ENCODE data around the gene RASSF10.

RASSF10 gene

GRCh38 chr11:12994476-12994875 lies 14.6 kb upstream of the RASSF10 start:
- DNase-seq (ENCODE audit: low read depth in 2 of 2), result no peak

- DNase-seq (ENCODE audit: low read depth in 2 of 2), result no peak
Measured at GRCh38 chr11:12995188-12995587, 13.9 kb upstream of the RASSF10 start.

GRCh38 chr11:12995823-12996222 lies 13.3 kb upstream of the RASSF10 start:
- DNase-seq (ENCODE audit: low read depth in 2 of 2), result no peak

- no peak for DNase-seq (ENCODE audit: low read depth in 2 of 2)
Measured at GRCh38 chr11:12997168-12997567, 11.9 kb upstream of the RASSF10 start.

- no peak for DNase-seq (ENCODE audit: low read depth in 2 of 2)
Measured at GRCh38 chr11:12998336-12998735, 10.8 kb upstream of the RASSF10 start.

- DNase-seq (ENCODE audit: low read depth in 2 of 2), result no peak
Measured at GRCh38 chr11:12999597-12999996, 9.5 kb upstream of the RASSF10 start.

- DNase-seq (ENCODE audit: low read depth in 2 of 2), result no peak
Measured at GRCh38 chr11:13000116-13000515, 9.0 kb upstream of the RASSF10 start.

- no peak for DNase-seq (ENCODE audit: low read depth in 2 of 2)
Measured at GRCh38 chr11:13000721-13001120, 8.4 kb upstream of the RASSF10 start.

- DNase-seq (ENCODE audit: low read depth in 2 of 2), result no peak
Measured at GRCh38 chr11:13003736-13004493, 5.2 kb upstream of the RASSF10 start.

- DNase-seq (ENCODE audit: low read depth in 2 of 2), result no peak
Measured at GRCh38 chr11:13007182-13008060, 1.7 kb upstream of the RASSF10 start.

GRCh38 chr11:13008061-13008435 lies 1.1 kb upstream of the RASSF10 start:
- DNase-seq (ENCODE audit: low read depth in 2 of 2), result no peak

GRCh38 chr11:13009476-13009920 lies 382 bp downstream of the RASSF10 start:
- DNase-seq (ENCODE audit: low read depth in 2 of 2), result no peak

- no peak for DNase-seq (ENCODE audit: low read depth in 2 of 2)
Measured at GRCh38 chr11:13009921-13010748, 1.0 kb downstream of the RASSF10 start.

- no peak for DNase-seq (ENCODE audit: low read depth in 2 of 2)
Measured at GRCh38 chr11:13010749-13011465, 1.8 kb downstream of the RASSF10 start.

- no peak for DNase-seq (ENCODE audit: low read depth in 2 of 2)
Measured at GRCh38 chr11:13011466-13012055, 2.4 kb downstream of the RASSF10 start.

GRCh38 chr11:13012056-13012661 lies 3.0 kb downstream of the RASSF10 start:
- DNase-seq (ENCODE audit: low read depth in 2 of 2), result no peak

GRCh38 chr11:13013054-13013488 lies 4.0 kb downstream of the RASSF10 start:
- no peak for DNase-seq (ENCODE audit: low read depth in 2 of 2)

GRCh38 chr11:13015753-13016152 lies 6.6 kb downstream of the RASSF10 start:
- no peak for DNase-seq (ENCODE audit: low read depth in 2 of 2)

- no peak for DNase-seq (ENCODE audit: low read depth in 2 of 2)
Measured at GRCh38 chr11:13016415-13016814, 7.3 kb downstream of the RASSF10 start.

GRCh38 chr11:13019313-13019712 lies 10.2 kb downstream of the RASSF10 start:
- DNase-seq (ENCODE audit: low read depth in 2 of 2), result no peak

GRCh38 chr11:13023423-13023822 lies 14.3 kb downstream of the RASSF10 start:
- no peak for DNase-seq (ENCODE audit: low read depth in 2 of 2)
